T-cell (primary cell): ENCODE measurements around the gene PRICKLE2. TPM values are rescaled to one million over a fixed set of nuclear protein-coding genes. Genes with fewer than 3 reads are reported as not detected.
"Not testable (repeated sequence)": the region's sequence is repeated elsewhere in the genome, so short reads cannot be mapped to it uniquely, and the experiment has no call there.

Experiments used
- ATAC-seq, 4 experiments: fragments of 200-7000 bp in 3 of 4; fragments of 150-1000 bp in 1 of 4; cut with Tn5 transposase; replicated peaks in 1 of 4; 1 replicate in 3 of 4; 2 replicates in 1 of 4; pipeline ENCODE4 v1.10.0; 2021; ENCODE audit warnings: moderate library complexity in 3 of 4, mild to moderate bottlenecking in 2 of 4, moderate number of reproducible peaks in 1 of 4
- CTCF ChIA-PET, 2 donors: fragments of 300-600 bp; sonication (Branson Sonifier 250); formaldehyde crosslinking; loops; one replicate each; lab custom pipeline; 2022; ENCODE audit warnings: antibody characterized with exemption in 2 of 2; lab: Charles Lee
- POLR2A ChIA-PET, 2 donors: fragments of 300-600 bp; sonication (Branson Sonifier 250); formaldehyde crosslinking; loops; one replicate each; lab custom pipeline; 2022; ENCODE audit warnings: antibody characterized with exemption in 2 of 2; lab: Charles Lee
- DNase-seq, 35 experiments: peaks; one replicate each; pipeline versions ENCODE4 v3.0.0 to v3.0.0-alpha.2; 2013 to 2023
- H3K27ac ChIP-seq: one replicate; pipeline ENCODE4 v1.5.1; 2013; ENCODE audit warnings: low read length
- H3K27me3 ChIP-seq, 2 experiments: replicated peaks in 1 of 2; 1 replicate in 1 of 2; 2 replicates in 1 of 2; pipeline versions ENCODE4 v1.6.1 to v1.7.0; 2013; ENCODE audit warnings: low read length in 1 of 2, mixed read lengths in 1 of 2; ENCODE audit not compliant: control insufficient read depth in 2 of 2, insufficient read depth in 2 of 2; ENCODE audit errors: extremely low read depth in 1 of 2
- H3K36me3 ChIP-seq, 2 donors: 1 replicate in 1 of 2; 2 replicates in 1 of 2; pipeline versions ENCODE4 v1.6.1 to v1.7.0; 2013; ENCODE audit warnings: low read length in 1 of 2; ENCODE audit not compliant: control insufficient read depth in 2 of 2, insufficient read depth in 1 of 2; ENCODE audit errors: extremely low read depth in 1 of 2
- H3K4me1 ChIP-seq, 2 experiments: 1 replicate in 1 of 2; 2 replicates in 1 of 2; pipeline versions ENCODE4 v1.6.1 to v1.7.0; 2013; ENCODE audit warnings: low read length in 2 of 2, mixed read lengths in 1 of 2; ENCODE audit not compliant: insufficient read depth in 2 of 2, control insufficient read depth in 1 of 2; ENCODE audit errors: extremely low read depth in 1 of 2
- H3K4me3 ChIP-seq, 2 donors: 1 replicate in 1 of 2; 2 replicates in 1 of 2; pipeline versions ENCODE4 v1.5.1 to v1.7.0; 2013; ENCODE audit warnings: mild to moderate bottlenecking in 2 of 2, low read length in 1 of 2, moderate library complexity in 1 of 2; ENCODE audit not compliant: control insufficient read depth in 1 of 2; ENCODE audit errors: extremely low read depth in 1 of 2
- H3K9me3 ChIP-seq: 2 replicates; pipeline ENCODE4 v1.7.0; 2013
- H3K27ac Mint-ChIP-seq, 2 donors: one replicate each; pipeline ENCODE4 v1.8.0; 2020 to 2021; ENCODE audit warnings: mild to moderate bottlenecking in 2 of 2, mixed read lengths in 2 of 2
- H3K27me3 Mint-ChIP-seq, 2 donors: one replicate each; pipeline ENCODE4 v1.8.0; 2021 to 2022; ENCODE audit warnings: mixed read lengths in 2 of 2
- H3K36me3 Mint-ChIP-seq: one replicate; pipeline ENCODE4 v1.8.0; 2021; ENCODE audit warnings: mixed read lengths
- H3K4me1 Mint-ChIP-seq, 3 donors: one replicate each; pipeline ENCODE4 v1.8.0; 2020 to 2022; ENCODE audit warnings: mixed read lengths in 3 of 3, mild to moderate bottlenecking in 1 of 3
- H3K4me3 Mint-ChIP-seq, 3 donors: one replicate each; pipeline ENCODE4 v1.8.0; 2020 to 2022; ENCODE audit warnings: mild to moderate bottlenecking in 3 of 3, mixed read lengths in 3 of 3, moderate library complexity in 3 of 3
- H3K9me3 Mint-ChIP-seq, 3 donors: one replicate each; pipeline ENCODE4 v1.8.0; 2020 to 2022; ENCODE audit warnings: mixed read lengths in 3 of 3
- WGBS: methylation state at CpG from one replicate; pipeline ENCODE4 v1.1.5; 2013; ENCODE audit warnings: missing lambda C conversion rate; ENCODE audit not compliant: insufficient coverage; 5-methylcytosine and 5-hydroxymethylcytosine counted together
- total RNA-seq, 35 experiments: library from RNA in 6 of 35; stranded (reverse) in 6 of 35; fragments of 120-200 nt in 1 of 35; gene quantifications; one replicate each; pipeline versions ENCODE4 v1.2.1 to v1.2.4 and lab custom pipeline; 2013 to 2026

The PRICKLE2 gene
- total RNA-seq, 5 donors from 2014 or later (not counting 1 experiment from before 2014, with no cell fraction given), result 0.06 to 0.13 (median 0.09) TPM; not detected in 2

DNA sequence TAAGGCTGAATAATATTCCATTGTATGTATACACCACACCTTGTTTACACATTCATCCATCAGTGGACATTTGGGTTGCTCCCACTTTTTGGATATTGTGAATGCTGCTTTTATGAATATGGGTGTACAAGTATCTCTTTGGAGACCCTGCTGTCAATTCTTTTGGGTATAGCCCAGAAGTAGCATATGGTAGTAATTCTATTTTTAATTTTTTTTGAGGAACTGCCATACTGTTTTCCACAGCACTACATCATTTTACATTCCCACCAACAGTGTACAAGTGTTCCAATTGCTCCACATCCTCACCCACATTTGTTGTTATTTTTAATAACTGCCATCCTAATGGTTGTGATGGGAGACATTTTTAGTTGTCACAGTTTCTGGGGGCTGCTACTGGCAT, 132.1 kb downstream of the PRICKLE2 start:
- no peaks in the 10 kb centered on the region for H3K27me3 ChIP-seq
- Mint-ChIP-seq H3K36me3 (no peaks in the 10 kb centered on the region), H3K27ac (no peak overlapping the region), H3K27me3 (peaks cover 5 to 11% of the 10 kb centered on the region in 2 donors), H3K9me3 (no peaks in the 10 kb centered on the region), H3K4me3 (no peak overlapping the region), H3K4me1 (no peaks in the 10 kb centered on the region)
- no peaks in the 10 kb centered on the region for H3K9me3 ChIP-seq
- no peaks in the 10 kb centered on the region for H3K36me3 ChIP-seq
- ATAC-seq (no peak), DNase-seq (no peak)
- POLR2A ChIA-PET, result no interaction called here
- H3K27ac ChIP-seq, result no peak overlapping the region
- H3K4me1 ChIP-seq, result no peaks in the 10 kb centered on the region
- H3K4me3 ChIP-seq, result no peak overlapping the region
- CTCF ChIA-PET, result no interaction called here

DNA sequence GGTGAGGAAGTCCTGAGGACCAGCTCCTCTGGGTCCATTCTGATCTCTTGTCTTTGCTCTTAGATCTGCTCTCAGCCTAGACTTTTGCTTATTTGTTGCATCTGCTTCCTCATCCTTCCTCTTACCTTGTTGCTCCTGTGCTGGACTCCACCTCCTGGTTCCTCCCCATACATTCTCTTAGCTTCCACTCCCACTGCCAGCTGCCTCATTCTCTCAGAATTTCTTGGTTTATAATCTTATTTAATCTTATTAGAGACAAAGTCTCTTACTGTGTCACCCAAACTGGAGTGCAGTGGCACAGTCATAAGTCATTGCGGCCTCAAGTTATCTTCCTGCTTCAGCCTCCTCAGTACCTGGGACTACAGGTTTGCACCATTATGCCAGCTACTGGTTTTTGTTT, 133.8 kb downstream of the PRICKLE2 start:
- Histone ChIP-seq H3K27me3 (no peaks in the 10 kb centered on the region), H3K36me3 (no peaks in the 10 kb centered on the region), H3K4me1 (no peaks in the 10 kb centered on the region), H3K9me3 (no peaks in the 10 kb centered on the region), H3K4me3 (no peak overlapping the region), H3K27ac (no peak overlapping the region)
- no peak overlapping the region for H3K4me3 Mint-ChIP-seq
- H3K9me3 Mint-ChIP-seq, result no peaks in the 10 kb centered on the region
- H3K27ac Mint-ChIP-seq, result no peak overlapping the region
- ChIA-PET CTCF (no interaction called here), POLR2A (no interaction called here)
- DNase-seq, result no peak
- 88% methylated on average over 1 of the region's 1 CpG for WGBS
- H3K36me3 Mint-ChIP-seq, result no peaks in the 10 kb centered on the region
- no peaks in the 10 kb centered on the region for H3K4me1 Mint-ChIP-seq
- no peak for ATAC-seq
- peaks cover 5 to 18% of the 10 kb centered on the region in 2 donors for H3K27me3 Mint-ChIP-seq

DNA sequence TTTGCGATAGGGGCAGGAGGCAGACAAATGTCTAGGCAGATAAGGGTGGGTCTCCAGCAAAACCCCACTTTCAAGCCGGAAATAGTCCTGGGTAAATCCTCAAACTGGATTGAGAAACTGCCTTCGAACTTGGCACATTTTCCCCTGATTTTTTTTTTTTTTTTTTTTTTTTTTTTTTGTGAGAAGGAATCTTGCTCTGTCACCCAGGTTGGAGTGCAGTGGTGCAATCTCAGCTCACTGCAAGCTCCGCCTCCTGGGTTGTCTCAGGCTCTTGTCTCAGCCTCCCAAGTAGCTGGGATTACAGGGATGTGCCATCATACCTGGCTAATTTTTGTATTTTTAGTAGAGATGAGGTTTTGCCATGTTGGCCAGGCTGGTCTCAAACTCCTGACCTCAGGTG, 135.9 kb downstream of the PRICKLE2 start:
- H3K36me3 Mint-ChIP-seq, H3K27ac Mint-ChIP-seq, H3K27me3 ChIP-seq, H3K9me3 Mint-ChIP-seq, H3K4me3 ChIP-seq, H3K4me1 Mint-ChIP-seq, POLR2A ChIA-PET, H3K9me3 ChIP-seq, DNase-seq, H3K4me1 ChIP-seq, H3K4me3 Mint-ChIP-seq, H3K36me3 ChIP-seq, CTCF ChIA-PET, H3K27ac ChIP-seq, ATAC-seq: not testable (repeated sequence)
- peaks cover 4 to 15% of the 10 kb centered on the region in 2 donors for H3K27me3 Mint-ChIP-seq
- WGBS, result 80% methylated on average over 3 of the region's 4 CpGs

DNA sequence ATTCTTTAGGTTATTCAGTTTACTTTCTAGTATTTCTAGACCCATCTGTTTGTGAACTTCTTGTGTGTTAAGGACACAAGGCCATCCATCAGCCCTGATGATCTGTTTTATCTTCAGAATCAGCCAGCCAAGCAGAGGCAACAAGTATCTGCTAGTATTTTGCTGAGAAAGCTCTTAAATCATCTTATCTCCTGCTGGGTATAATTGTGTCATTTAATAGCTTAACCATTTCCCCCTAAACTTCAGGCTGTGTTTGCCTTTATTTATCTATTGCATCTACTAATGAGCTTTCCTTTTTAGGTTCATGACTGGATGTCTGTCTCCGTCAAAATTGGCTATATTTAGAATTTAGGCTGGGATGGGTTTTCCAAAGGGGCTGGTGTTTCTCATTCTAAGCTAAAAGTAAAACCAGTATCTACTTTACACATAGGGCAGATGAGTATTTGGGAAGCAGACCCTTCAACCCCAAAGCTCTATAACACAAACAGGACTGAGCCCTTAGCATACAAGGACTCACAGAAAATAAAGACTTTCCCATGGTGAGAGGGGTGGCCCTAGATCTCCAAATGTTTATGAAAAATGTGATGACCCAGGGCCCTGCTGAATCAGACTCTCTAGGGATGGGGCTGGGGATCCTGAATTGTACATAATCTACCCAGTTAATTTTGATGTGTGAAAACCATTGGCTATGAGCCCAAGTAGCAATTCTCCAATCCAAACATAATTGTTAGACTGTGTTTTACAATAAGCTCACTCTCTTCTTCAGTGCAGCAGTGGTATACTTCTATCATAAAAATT, 136.7 kb downstream of the PRICKLE2 start:
- Histone ChIP-seq H3K9me3 (no peaks in the 10 kb centered on the region), H3K4me1 (no peaks in the 10 kb centered on the region), H3K27me3 (no peaks in the 10 kb centered on the region), H3K27ac (no peak overlapping the region), H3K4me3 (no peak overlapping the region), H3K36me3 (no peaks in the 10 kb centered on the region)
- H3K36me3 Mint-ChIP-seq, result no peaks in the 10 kb centered on the region
- ChIA-PET CTCF (no interaction called here), POLR2A (no interaction called here)
- ATAC-seq, result no peak
- WGBS, result no CpG with 5 or more reads among the region's 1 CpG
- no peak for DNase-seq
- no peaks in the 10 kb centered on the region for H3K4me1 Mint-ChIP-seq
- H3K4me3 Mint-ChIP-seq, result no peak overlapping the region
- peaks cover 4 to 15% of the 10 kb centered on the region in 2 donors for H3K27me3 Mint-ChIP-seq
- no peak overlapping the region for H3K27ac Mint-ChIP-seq
- no peaks in the 10 kb centered on the region for H3K9me3 Mint-ChIP-seq

DNA sequence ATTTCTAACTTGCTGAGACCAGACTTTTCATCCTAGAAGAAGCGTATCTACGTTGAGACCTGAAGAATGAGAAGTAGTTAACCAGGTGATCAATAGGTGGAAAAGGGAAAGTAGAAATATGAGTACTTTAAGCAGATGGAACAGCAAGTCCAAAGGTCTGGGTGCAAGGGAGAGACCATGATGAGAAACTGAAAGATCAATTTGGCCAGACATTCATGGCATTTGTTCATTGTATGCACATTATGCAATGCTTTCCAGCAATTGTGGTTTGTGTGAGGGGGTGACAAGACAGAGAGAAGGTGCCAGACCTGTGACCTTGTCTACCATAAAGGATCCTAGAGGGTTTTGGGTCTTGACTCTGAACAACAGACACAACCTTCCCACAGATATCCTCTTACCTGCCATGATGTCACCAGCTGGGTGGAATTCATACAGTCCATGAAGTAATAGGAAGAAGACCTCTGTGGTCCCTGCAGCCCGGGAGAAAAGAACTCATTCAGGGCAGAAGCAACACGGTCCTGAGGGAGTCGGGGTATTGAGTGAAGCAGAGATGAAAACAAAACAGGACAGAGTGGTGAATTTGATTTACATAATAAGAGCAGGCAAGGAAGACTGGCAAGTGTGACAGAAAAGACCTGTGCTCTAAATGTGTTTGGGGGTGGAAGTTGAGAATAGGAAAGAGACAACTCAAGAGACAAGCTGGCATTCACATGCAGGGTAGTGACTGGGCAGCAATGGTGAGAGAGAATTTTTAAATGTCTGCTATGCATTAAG, 138.6 kb downstream of the PRICKLE2 start:
- H3K9me3 Mint-ChIP-seq, result no peaks in the 10 kb centered on the region
- no peak overlapping the region for H3K4me3 ChIP-seq
- no peaks in the 10 kb centered on the region for H3K4me1 ChIP-seq
- CTCF ChIA-PET, result no interaction called here
- DNase-seq, result no peak
- peaks cover 3 to 8% of the 10 kb centered on the region in 2 donors for H3K27me3 Mint-ChIP-seq
- no peak overlapping the region for H3K27ac Mint-ChIP-seq
- 77% methylated on average over 5 of the region's 5 CpGs for WGBS
- no peaks in the 10 kb centered on the region for H3K27me3 ChIP-seq
- no peaks in the 10 kb centered on the region for H3K4me1 Mint-ChIP-seq
- H3K4me3 Mint-ChIP-seq, result no peak overlapping the region
- H3K36me3 ChIP-seq, result no peaks in the 10 kb centered on the region
- no peaks in the 10 kb centered on the region for H3K36me3 Mint-ChIP-seq
- no peak overlapping the region for H3K27ac ChIP-seq
- ATAC-seq, result no peak
- H3K9me3 ChIP-seq, result no peaks in the 10 kb centered on the region
- POLR2A ChIA-PET, result no interaction called here

DNA sequence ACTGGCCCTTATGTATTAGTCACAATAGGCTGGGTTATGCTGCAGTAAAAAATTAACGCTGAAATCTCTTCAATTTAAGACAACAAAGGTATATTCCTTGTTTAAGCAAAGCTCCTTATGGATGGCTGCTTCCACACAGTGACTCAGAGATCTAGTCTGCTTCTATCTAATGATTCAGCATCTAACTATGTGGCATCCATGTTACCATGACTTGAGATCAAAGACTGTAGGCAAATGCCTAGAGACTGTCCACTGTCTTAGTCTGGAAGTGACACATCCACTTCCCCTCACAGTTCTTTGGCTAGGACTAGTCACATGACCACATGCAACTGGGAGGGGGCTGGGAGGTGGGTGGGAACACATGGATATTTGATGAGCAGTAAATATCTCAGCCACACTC, 140.6 kb downstream of the PRICKLE2 start:
- H3K36me3 ChIP-seq, result no peaks in the 10 kb centered on the region
- Mint-ChIP-seq H3K4me3 (no peak overlapping the region), H3K36me3 (no peaks in the 10 kb centered on the region), H3K4me1 (no peaks in the 10 kb centered on the region), H3K27me3 (peaks cover 0 to 16% of the 10 kb centered on the region in 2 donors), H3K27ac (no peak overlapping the region), H3K9me3 (no peaks in the 10 kb centered on the region)
- no peak overlapping the region for H3K4me3 ChIP-seq
- no peaks in the 10 kb centered on the region for H3K27me3 ChIP-seq
- ChIA-PET CTCF (no interaction called here), POLR2A (no interaction called here)
- no peak overlapping the region for H3K27ac ChIP-seq
- DNase-seq (no peak), ATAC-seq (no peak)
- WGBS, result no CpG with 5 or more reads among the region's 1 CpG
- no peaks in the 10 kb centered on the region for H3K4me1 ChIP-seq
- H3K9me3 ChIP-seq, result no peaks in the 10 kb centered on the region
